Measurements from ENCODE around the gene RPS13.
"Not testable (repeated sequence)": the region's sequence is repeated elsewhere in the genome, so short reads cannot be mapped to it uniquely, and the experiment has no call there.

RPS13 gene

DNA sequence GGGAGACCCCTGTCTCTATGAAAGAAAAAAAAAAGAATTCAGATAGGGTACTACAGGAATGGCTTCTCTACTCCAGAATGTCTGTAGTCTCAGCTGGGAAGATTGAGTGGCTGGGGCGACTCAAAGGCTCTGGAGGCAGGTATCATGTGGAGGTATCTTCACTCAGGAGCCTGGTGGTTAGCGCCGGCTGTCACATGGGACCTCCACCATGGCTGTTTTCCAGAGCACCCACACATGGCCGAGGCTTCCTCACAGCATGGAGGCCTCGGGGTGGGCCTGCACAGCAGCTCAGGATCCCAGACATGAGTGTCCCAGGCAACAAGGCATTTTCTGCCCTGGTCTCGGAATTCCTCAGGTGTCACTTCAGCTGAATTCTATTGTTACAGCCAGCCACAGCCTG, 10.1 kb downstream of the RPS13 start:
- Histone ChIP-seq H3K36me3 (ENCODE audit: insufficient read depth, low read length) (no peaks in the 10 kb centered on the region), H3K9me3 (ENCODE audit: control insufficient read depth, insufficient read depth, low read length) (no peaks in the 10 kb centered on the region), H3K9ac (ENCODE audit: low read depth, low read length) (no peak overlapping the region), H3K4me1 (ENCODE audit: insufficient read depth, low read length) (no peaks in the 10 kb centered on the region)

GRCh38 chr11:17066691-17067090, 10.8 kb downstream of the RPS13 start:
- H3K9ac ChIP-seq (ENCODE audit: low read depth, low read length), result no peak overlapping the region
- H3K4me1 ChIP-seq (ENCODE audit: insufficient read depth, low read length), result no peaks in the 10 kb centered on the region
- H3K9me3 ChIP-seq (ENCODE audit: control insufficient read depth, insufficient read depth, low read length), result no peaks in the 10 kb centered on the region
- no peaks in the 10 kb centered on the region for H3K36me3 ChIP-seq (ENCODE audit: insufficient read depth, low read length)

DNA sequence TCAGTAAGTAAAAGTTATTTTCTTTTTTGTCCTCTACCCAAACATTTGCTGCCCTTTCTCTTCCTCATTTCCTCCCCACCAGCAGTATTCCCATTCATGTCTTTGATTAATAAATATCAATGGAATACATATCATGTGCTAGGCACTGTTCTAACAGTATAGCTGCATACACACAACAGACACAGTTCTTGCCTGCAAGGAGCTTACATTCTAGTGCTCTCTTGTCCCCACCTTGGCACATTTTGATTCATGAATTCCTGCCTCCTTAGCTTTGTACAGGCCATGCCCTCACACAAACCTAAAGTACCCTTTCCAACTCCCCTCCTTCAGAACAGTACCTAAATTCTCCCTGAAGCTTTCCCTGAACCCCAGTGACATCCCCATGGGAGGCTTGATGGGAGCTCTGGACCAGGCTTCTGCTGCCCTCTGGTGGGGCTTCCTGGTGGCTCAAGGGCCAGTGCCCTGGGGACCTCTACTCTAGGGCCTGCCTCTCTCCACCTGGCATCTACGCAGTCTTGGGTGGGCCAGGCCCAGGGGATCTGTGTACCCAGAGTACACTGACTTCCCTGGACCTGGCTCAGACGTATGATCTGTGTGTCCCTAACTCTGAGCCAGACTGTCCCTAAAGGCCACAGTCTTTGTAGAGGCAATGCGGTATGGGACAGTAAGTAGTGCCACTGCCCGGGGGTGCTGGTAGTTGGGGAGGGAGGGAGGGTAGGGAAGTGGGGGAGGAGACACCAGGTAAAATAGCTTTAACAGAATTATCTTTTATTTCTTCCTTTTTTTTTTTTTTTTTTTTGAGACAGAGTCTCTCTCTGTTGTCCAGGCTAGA, 14.1 kb downstream of the RPS13 start:
- Histone ChIP-seq H3K4me1 (ENCODE audit: insufficient read depth, low read length) (no peaks in the 10 kb centered on the region), H3K9me3 (ENCODE audit: control insufficient read depth, insufficient read depth, low read length) (no peaks in the 10 kb centered on the region), H3K36me3 (ENCODE audit: insufficient read depth, low read length) (no peaks in the 10 kb centered on the region), H3K9ac (ENCODE audit: low read depth, low read length) (no peak overlapping the region)

GRCh38 chr11:17051146-17051545, 26.3 kb downstream of the RPS13 start:
- H3K36me3 ChIP-seq (ENCODE audit: insufficient read depth, low read length); H3K4me1 ChIP-seq (ENCODE audit: insufficient read depth, low read length); H3K9me3 ChIP-seq (ENCODE audit: control insufficient read depth, insufficient read depth, low read length); H3K9ac ChIP-seq (ENCODE audit: low read depth, low read length): not testable (repeated sequence)

GRCh38 chr11:17048491-17048890, 29.0 kb downstream of the RPS13 start:
- not testable (repeated sequence) for H3K9ac ChIP-seq (ENCODE audit: low read depth, low read length); H3K4me1 ChIP-seq (ENCODE audit: insufficient read depth, low read length); H3K36me3 ChIP-seq (ENCODE audit: insufficient read depth, low read length); H3K9me3 ChIP-seq (ENCODE audit: control insufficient read depth, insufficient read depth, low read length)

- Histone ChIP-seq H3K9me3 (ENCODE audit: control insufficient read depth, insufficient read depth, low read length) (no peaks in the 10 kb centered on the region), H3K36me3 (ENCODE audit: insufficient read depth, low read length) (no peaks in the 10 kb centered on the region)
Observed at GRCh38 chr11:17046690-17047089, 30.8 kb downstream of the RPS13 start.

DNA sequence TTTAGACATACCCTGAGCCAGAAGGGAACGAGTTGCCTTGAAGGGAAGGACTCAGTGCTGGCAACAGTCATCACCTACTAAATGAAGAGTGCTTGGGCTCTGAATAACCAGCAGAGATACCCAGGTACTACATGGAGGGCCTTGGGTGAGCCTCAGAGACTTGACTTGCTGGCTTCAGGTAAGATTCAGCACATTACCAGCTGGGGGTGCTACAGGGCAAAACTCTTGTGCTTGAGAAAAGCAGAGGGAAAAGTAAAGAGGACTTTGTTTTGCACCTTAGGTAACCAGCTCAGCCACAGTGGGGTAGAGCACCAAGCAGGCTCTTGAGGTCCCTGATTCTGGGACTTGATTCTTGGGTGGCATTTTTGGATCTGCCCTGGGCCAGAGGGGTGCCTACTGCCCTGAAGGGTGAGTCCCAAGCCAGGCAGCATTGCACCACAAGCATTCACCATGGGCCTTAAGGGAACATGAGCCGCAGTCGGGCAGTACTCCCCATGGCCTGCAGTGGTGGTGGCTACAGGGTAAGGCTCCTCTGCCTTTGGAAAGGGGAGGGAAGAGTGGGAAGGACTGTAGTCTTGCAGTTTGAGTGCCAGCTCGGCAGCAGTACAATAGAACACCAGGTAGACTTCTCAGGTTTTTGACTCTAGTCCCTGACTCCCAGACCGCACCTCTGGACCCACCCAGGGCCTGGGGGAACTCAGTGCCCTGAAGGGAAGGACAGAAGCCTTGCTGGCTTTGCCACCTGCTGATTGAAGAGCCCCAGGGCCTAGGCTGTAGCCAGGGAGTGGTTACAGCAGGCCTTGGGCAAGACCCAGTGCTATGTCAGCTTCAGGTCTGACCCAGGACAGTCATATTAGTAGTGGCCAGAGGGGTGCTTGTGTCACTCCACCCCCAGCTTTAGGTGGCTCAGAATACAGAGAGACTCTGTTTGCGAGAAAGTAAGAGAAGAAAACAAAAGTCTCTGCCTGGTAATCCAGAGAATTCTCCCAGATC, 40.5 kb downstream of the RPS13 start:
- Histone ChIP-seq H3K4me1 (ENCODE audit: insufficient read depth, low read length) (no peaks in the 10 kb centered on the region), H3K36me3 (ENCODE audit: insufficient read depth, low read length) (no peaks in the 10 kb centered on the region), H3K9me3 (ENCODE audit: control insufficient read depth, insufficient read depth, low read length) (0 out of 2 replicates have a peak, but pooled peaks cover 4% of the 10 kb centered on the region), H3K9ac (ENCODE audit: low read depth, low read length) (no peak overlapping the region)

More at GRCh38 chr11:17046690-17047089, 30.8 kb downstream of the RPS13 start:
- no peaks in the 10 kb centered on the region for H3K4me1 ChIP-seq (ENCODE audit: insufficient read depth, low read length)
- H3K9ac ChIP-seq (ENCODE audit: low read depth, low read length), result no peak overlapping the region

DNA sequence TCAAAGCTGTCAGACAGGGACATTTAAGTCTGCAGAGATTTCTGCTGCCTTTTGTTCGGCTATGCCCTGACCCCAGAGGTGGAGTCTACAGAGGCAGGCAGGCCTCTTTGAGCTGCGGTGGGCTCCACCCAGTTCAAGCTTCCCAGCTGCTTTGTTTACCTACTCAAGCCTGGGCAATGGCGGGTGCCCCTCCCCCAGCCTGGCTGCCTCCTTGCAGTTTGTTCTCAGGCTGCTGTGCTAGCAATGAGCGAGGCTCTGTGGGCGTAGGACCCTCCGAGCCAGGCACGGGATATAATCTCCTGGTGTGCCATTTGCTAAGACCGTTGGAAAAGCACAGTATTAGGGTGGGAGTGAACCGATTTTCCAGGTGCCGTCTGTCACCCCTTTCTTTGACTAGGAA, 43.4 kb downstream of the RPS13 start:
- not testable (repeated sequence) for H3K36me3 ChIP-seq (ENCODE audit: insufficient read depth, low read length); H3K4me1 ChIP-seq (ENCODE audit: insufficient read depth, low read length); H3K9me3 ChIP-seq (ENCODE audit: control insufficient read depth, insufficient read depth, low read length); H3K9ac ChIP-seq (ENCODE audit: low read depth, low read length)

DNA sequence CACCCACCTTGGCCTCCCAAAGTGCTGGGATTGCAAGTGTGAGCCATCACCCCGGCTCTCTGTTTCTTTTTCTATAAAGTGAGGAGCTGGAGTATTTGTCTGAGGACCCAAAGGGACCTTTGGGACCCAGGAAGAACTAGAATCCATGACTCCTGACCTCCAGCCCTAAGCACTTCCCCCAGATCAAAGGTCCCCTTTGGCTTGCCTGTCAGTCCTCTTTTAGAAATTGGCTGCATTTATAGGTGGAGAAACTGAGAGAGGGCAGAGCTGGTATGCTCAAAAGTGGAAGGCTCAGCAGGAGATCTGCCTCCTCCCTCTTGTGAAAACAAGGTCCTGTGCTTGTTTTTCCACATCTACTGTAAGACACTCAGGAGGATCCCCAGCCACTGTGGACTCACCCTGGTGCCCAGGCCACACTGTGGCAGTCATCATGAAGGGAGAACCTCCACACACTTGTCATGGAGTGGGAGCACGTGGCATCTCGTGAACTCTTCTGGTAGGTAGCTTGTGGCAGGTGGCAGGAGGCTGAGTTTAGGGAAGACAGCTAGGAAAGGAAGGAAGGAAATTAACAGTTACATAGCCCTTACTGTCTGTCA, 50.9 kb downstream of the RPS13 start:
- H3K36me3 ChIP-seq (ENCODE audit: insufficient read depth, low read length), result no peaks in the 10 kb centered on the region
- H3K4me1 ChIP-seq (ENCODE audit: insufficient read depth, low read length), result no peaks in the 10 kb centered on the region
- no peak overlapping the region for H3K9ac ChIP-seq (ENCODE audit: low read depth, low read length)
- H3K9me3 ChIP-seq (ENCODE audit: control insufficient read depth, insufficient read depth, low read length), result no peaks in the 10 kb centered on the region

- Histone ChIP-seq H3K36me3 (ENCODE audit: insufficient read depth, low read length) (no peaks in the 10 kb centered on the region), H3K4me1 (ENCODE audit: insufficient read depth, low read length) (peaks cover 6% of the 10 kb centered on the region; the same call in 1 of the 2 replicates), H3K9me3 (ENCODE audit: control insufficient read depth, insufficient read depth, low read length) (no peaks in the 10 kb centered on the region), H3K9ac (ENCODE audit: low read depth, low read length) (no peak overlapping the region)
Observed at GRCh38 chr11:17024924-17025323, 52.5 kb downstream of the RPS13 start.

Data from ES-I3 (cell line).